Testis (tissue), 2 donors: ENCODE measurements around the gene TUBA1C.

Experiments used
- CTCF ChIP-seq, 3 experiments: fragments of 450-650 bp in 2 of 3; fragments of 200-600 bp in 1 of 3; sonication (generic) in 1 of 3; IDR thresholded peaks; one replicate each; pipeline ENCODE4 v1.5.1; 2016 to 2019; ENCODE audit warnings: antibody characterized with exemption in 3 of 3, mild to moderate bottlenecking in 2 of 3, moderate library complexity in 1 of 3
- POLR2A ChIP-seq: fragments of 450-650 bp; IDR thresholded peaks from one replicate; pipeline ENCODE4 v1.6.1; 2017; ENCODE audit warnings: antibody characterized with exemption, mild to moderate bottlenecking, moderate library complexity

DNA sequence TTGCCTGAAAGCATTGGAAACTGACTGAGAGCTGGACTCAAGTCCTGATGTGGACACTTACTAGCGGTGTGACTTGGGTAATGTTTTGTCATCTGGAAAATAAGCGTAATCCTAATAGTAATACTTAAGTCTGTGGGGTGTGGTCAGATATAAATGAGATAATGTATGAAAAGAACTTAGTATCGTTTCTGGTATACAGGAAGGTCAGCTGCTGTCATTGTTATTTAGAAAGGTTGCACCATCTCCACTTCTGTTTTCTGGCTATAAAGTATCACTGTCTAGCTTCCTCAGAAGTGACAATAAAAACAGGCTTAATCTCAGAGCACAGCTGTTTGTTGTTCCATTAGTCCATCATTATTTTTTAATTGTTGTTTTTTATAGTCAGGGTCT, 34.1 kb upstream of the TUBA1C start:
- TF ChIP-seq CTCF (IDR thresholded peaks at IDR 0.05) (no peak), POLR2A (no peak)
